PC-3 (cell line): ENCODE results near the gene TUBB4A. TPM values are rescaled to one million over a fixed set of nuclear protein-coding genes. Genes with fewer than 3 reads are reported as not detected.
A peak's percentile ranks its signal among the peaks of the same experiment; 100 is the strongest.
"Not testable (repeated sequence)": the region's sequence is repeated elsewhere in the genome, so short reads cannot be mapped to it uniquely, and the experiment has no call there.

ENCODE experiments used
- ATAC-seq: fragments of 200-7000 bp; cut with Tn5 transposase; 2 replicates; pipeline ENCODE4 v1.9.1; 2020; ENCODE audit warnings: mild to moderate bottlenecking, moderate library complexity
- Bru-seq: library from RNA; stranded (reverse); fragments of 400-500 nt; gene quantifications from one replicate; lab custom pipeline; 2021; lab: Mats Ljungman, UMichigan
- BruChase-seq, 2 experiments: library from RNA; stranded (reverse); fragments of 400-500 nt; gene quantifications; one replicate each; lab custom pipeline; 2021; lab: Mats Ljungman, UMichigan
- BruUV-seq: library from RNA; stranded (reverse); fragments of 400-500 nt; replicated peaks from 2 replicates; lab custom pipeline; 2021; lab: Mats Ljungman, UMichigan
- CTCF ChIA-PET: fragments of 300-600 bp; sonication (Branson Sonifier 250); formaldehyde crosslinking; loops from one replicate; lab custom pipeline; 2022; ENCODE audit warnings: antibody characterized with exemption; lab: Charles Lee
- POLR2A ChIA-PET: fragments of 300-600 bp; sonication (Branson Sonifier 250); formaldehyde crosslinking; loops from one replicate; lab custom pipeline; 2022; ENCODE audit warnings: antibody characterized with exemption; ENCODE audit not compliant: unreplicated experiment; lab: Charles Lee
- DNase-seq: peaks from one replicate; pipeline ENCODE4 v3.0.0-alpha.2; 2015
- H2AFZ ChIP-seq: fragments of 300-600 bp; sonication (generic); 2 replicates; pipeline ENCODE4 v1.6.0; 2016; ENCODE audit warnings: antibody characterized with exemption, low read length
- H3F3A ChIP-seq: fragments of 300-600 bp; sonication (generic); one replicate; pipeline ENCODE4 v1.6.0; 2017; ENCODE audit warnings: antibody characterized with exemption, low read length, control low read depth, mild to moderate bottlenecking; ENCODE audit not compliant: unreplicated experiment
- H3K27ac ChIP-seq: fragments of 300-600 bp; sonication (generic); 2 replicates; pipeline ENCODE4 v1.5.1; 2016; ENCODE audit warnings: mild to moderate bottlenecking, low read length
- H3K27me3 ChIP-seq: fragments of 300-600 bp; sonication (generic); 2 replicates; pipeline ENCODE4 v1.6.1; 2016; ENCODE audit warnings: low read length, mixed read lengths
- H3K36me3 ChIP-seq: fragments of 300-600 bp; sonication (generic); 2 replicates; pipeline ENCODE4 v1.6.1; 2016; ENCODE audit warnings: low read depth, mixed run types, low read length, mixed read lengths
- H3K4me1 ChIP-seq: fragments of 300-600 bp; sonication (generic); 2 replicates; pipeline ENCODE4 v1.5.1; 2016; ENCODE audit warnings: low read length; ENCODE audit not compliant: insufficient read depth
- H3K4me2 ChIP-seq: fragments of 300-600 bp; sonication (generic); 2 replicates; pipeline ENCODE4 v1.6.0; 2016; ENCODE audit warnings: low read length
- H3K4me3 ChIP-seq: fragments of 300-600 bp; sonication (generic); 2 replicates; pipeline ENCODE4 v1.5.1; 2016; ENCODE audit warnings: mild to moderate bottlenecking, low read length, mixed read lengths
- H3K79me2 ChIP-seq: fragments of 300-600 bp; sonication (generic); 2 replicates; pipeline ENCODE4 v1.6.1; 2017; ENCODE audit warnings: low read length, mixed read lengths
- H3K9ac ChIP-seq: fragments of 300-600 bp; sonication (generic); 2 replicates; pipeline ENCODE4 v1.6.0; 2016; ENCODE audit warnings: mild to moderate bottlenecking, low read length
- H3K9me2 ChIP-seq: fragments of 300-600 bp; sonication (generic); replicated peaks from 2 replicates; pipeline ENCODE4 v1.6.1; 2016; ENCODE audit warnings: mixed run types, low read length, mixed read lengths
- H3K9me3 ChIP-seq: fragments of 300-600 bp; sonication (generic); 2 replicates; pipeline ENCODE4 v1.6.1; 2016; ENCODE audit warnings: low read length, mixed read lengths
- H4K20me1 ChIP-seq: fragments of 300-600 bp; sonication (generic); 2 replicates; pipeline ENCODE4 v1.6.1; 2016; ENCODE audit warnings: low read length, mixed read lengths
- EZH2 ChIP-seq: fragments of 300-600 bp; sonication (generic); IDR thresholded peaks from one replicate; pipeline ENCODE4 v1.6.1; 2017; ENCODE audit warnings: antibody characterized with exemption, mild to moderate bottlenecking, low read length; ENCODE audit not compliant: unreplicated experiment
- EZH2phosphoT487 ChIP-seq: fragments of 300-600 bp; sonication (generic); IDR thresholded peaks from 2 replicates; pipeline ENCODE4 v1.6.1; 2018; ENCODE audit warnings: mild to moderate bottlenecking, antibody characterized with exemption, low read length, borderline replicate concordance
- intact Hi-C: fragments of 100-400 bp; cut with micrococcal nuclease; formaldehyde crosslinking; loops from 2 replicates; pipeline ENCODE4 v1.9.0; 2023
- long read RNA-seq: library from polyadenylated mRNA; unstranded; transcript quantifications from one replicate; pipeline ENCODE4 v2.0.0, GENCODE V29; 2021; ENCODE audit not compliant: unreplicated experiment
- total RNA-seq: library from RNA; depleted of rRNA; stranded (reverse); fragments of >200 nt; gene quantifications from 2 replicates; pipeline ENCODE4 v1.2.3, GENCODE V29; 2014; rRNA removed
- TF ChIP-seq, protein P1 (sequence below): fragments of 300-600 bp; sonication (generic); conservative IDR thresholded peaks from 2 replicates; pipeline ENCODE4 v1.5.1; 2017; ENCODE audit warnings: antibody characterized with exemption, low read depth, mild to moderate bottlenecking, low read length

TUBB4A gene
- 4.6 and 6.0 TPM in 2 replicates for total RNA-seq
- percentile 31 among the genes with signal in this experiment for Bru-seq, nascent RNA
- BruChase-seq, experiment 1, labeled RNA remaining after a 6-hour chase: percentile 38 among the genes with signal in this experiment
- BruChase-seq, experiment 2, labeled RNA remaining after a 2-hour chase: percentile 34 among the genes with signal in this experiment
- long read RNA-seq, partial matches to known transcripts: 0 of 4 reads
- long read RNA-seq, other reads (novel, unspliced or antisense): 1 of 4 reads

DNA sequence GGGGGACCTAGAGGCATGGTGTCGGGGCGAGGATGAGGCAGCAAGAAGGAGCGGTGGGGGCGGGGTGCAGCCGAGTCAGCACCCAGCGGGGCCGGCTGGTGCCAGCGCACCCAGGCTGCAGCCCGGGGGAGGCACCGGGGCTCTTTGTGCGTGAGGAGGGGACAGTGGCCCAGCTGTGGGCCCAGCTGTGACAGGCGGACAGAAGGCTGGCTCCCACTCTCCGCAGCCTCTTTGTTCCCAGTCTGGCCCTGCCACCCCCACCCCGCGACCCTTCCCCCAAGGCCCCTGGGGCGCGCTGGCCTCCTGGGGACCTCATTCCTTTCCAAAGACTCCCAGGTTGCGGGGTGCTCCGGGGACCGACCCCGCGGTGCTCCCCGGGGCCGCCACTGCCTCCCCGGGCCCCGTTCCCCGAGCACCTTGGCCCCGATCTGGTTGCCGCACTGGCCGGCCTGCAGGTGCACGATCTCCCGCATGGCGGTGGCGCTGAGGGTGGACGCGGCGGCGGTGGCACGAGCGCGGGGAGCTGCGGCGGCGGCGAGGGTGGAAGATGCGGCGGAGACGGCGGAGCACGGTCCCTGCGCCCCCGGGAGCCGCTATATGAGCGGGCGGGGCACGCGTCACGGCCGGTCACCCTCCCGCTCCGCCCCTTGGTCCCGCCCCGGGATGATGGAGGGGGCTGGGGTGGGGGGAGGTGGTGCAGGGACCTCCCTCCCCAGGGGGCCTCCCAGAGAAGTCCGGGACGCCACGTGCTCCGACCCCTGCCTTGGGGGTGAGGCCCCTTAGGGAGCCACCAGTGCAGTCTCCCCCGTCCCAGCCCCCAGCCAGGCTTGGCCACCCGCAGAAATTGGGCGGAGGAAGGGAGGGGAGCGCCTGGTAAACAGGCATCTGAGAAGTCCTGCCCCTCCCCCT is at the start of gene TUBB4A:
Gene TUBB4A, minus strand, starts transcription at position 570 of the 909 bp plus-strand sequence. Its CDS starts 97 bp downstream, at position 473.
- intact Hi-C loops: no loop called here
- Histone ChIP-seq H3K36me3 (no peaks in the 10 kb centered on the region), H3K9me3 (no peaks in the 10 kb centered on the region), H2AFZ (peak within 1 kb of the TSS; percentile 89), H3K4me3 (peak within 1 kb of the TSS; percentile 72), H3K27me3 (peaks cover 19% of the 10 kb centered on the region), H3K4me2 (peak within 1 kb of the TSS; percentile 96), H3K9me2 (no peaks in the 10 kb centered on the region), H4K20me1 (no peaks in the 10 kb centered on the region), H3K79me2 (no peaks in the 10 kb centered on the region), H3K9ac (no peak within 1 kb of the TSS), H3K4me1 (peaks cover 3% of the 10 kb centered on the region; the same call in 1 of the 2 replicates), H3K27ac (no peak within 1 kb of the TSS), H3F3A (no peaks in the 10 kb centered on the region)
- ChIA-PET CTCF (no interaction called here), POLR2A (no interaction called here)
- DNase-seq: peak; percentile 17
- peak; percentile 53 for ATAC-seq
- TF ChIP-seq EZH2 (no peak), EZH2phosphoT487 (no peak; the same call in 1 of the 2 replicates)
- TF ChIP-seq, protein P1, sequence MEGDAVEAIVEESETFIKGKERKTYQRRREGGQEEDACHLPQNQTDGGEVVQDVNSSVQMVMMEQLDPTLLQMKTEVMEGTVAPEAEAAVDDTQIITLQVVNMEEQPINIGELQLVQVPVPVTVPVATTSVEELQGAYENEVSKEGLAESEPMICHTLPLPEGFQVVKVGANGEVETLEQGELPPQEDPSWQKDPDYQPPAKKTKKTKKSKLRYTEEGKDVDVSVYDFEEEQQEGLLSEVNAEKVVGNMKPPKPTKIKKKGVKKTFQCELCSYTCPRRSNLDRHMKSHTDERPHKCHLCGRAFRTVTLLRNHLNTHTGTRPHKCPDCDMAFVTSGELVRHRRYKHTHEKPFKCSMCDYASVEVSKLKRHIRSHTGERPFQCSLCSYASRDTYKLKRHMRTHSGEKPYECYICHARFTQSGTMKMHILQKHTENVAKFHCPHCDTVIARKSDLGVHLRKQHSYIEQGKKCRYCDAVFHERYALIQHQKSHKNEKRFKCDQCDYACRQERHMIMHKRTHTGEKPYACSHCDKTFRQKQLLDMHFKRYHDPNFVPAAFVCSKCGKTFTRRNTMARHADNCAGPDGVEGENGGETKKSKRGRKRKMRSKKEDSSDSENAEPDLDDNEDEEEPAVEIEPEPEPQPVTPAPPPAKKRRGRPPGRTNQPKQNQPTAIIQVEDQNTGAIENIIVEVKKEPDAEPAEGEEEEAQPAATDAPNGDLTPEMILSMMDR: no peak
- BruUV-seq: no TSS peak

DNA sequence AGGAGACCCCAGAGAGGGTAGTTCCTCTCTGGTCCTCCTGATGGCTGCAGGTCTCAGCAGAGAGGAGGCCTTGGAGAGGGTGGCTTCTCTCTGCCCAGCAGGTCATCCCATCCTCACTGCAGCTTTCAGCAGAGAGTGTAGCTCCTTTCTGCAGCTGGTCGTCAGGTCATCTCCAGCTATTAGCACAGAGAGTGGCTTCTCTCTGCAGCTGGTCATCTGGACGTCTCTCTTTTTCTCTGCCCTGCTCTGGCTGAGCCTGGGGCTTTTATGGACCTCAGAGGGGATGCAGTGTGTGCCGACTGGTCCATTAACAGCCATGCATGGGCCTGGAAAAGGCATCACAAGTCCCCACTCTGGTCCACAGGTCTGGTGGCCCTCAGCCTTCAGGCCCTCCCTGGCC is 49.0 kb upstream of the TUBB4A start:
- TF ChIP-seq EZH2 (no peak), EZH2phosphoT487 (no peak)
- TF ChIP-seq, protein P1: no peak
- BruUV-seq: no TSS peak
- Histone ChIP-seq H2AFZ (no peak overlapping the region), H3K9ac (no peak overlapping the region), H4K20me1 (no peaks in the 10 kb centered on the region), H3K27me3 (no peaks in the 10 kb centered on the region), H3K9me2 (no peaks in the 10 kb centered on the region), H3K4me1 (no peaks in the 10 kb centered on the region), H3K79me2 (no peaks in the 10 kb centered on the region), H3K4me3 (no peak overlapping the region), H3K36me3 (no peaks in the 10 kb centered on the region), H3K4me2 (no peak overlapping the region), H3K27ac (no peak overlapping the region), H3F3A (no peaks in the 10 kb centered on the region), H3K9me3 (no peaks in the 10 kb centered on the region)
- ChIA-PET POLR2A (no interaction called here), CTCF (no interaction called here)
- DNase-seq (no peak), ATAC-seq (no peak)
- intact Hi-C loops: no loop called here

DNA sequence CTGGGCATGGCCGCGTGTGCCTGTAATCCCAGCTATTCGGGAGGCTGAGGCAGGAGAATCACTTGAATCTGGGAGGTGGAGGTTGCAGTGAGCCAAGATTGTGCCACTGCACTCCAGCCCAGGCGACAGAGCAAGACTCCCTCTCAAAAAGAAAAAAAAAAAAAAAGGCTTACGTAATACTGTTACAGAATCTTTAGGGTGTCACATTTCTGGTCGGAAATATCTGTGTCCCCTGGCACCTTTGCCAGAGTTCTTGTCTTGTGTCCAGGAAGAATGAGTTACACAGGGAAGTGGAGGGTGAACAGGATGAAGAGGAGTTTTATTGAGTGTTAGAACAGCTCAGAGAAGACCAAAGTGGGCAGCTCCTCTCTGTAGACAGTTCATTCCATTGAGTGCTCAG is 48.6 kb upstream of the TUBB4A start:
- H3K9me3 ChIP-seq, BruUV-seq, H2AFZ ChIP-seq, H3F3A ChIP-seq, H3K4me1 ChIP-seq, H3K27me3 ChIP-seq, H3K79me2 ChIP-seq, H3K4me3 ChIP-seq, H4K20me1 ChIP-seq, intact Hi-C loops, H3K4me2 ChIP-seq, H3K9ac ChIP-seq, H3K27ac ChIP-seq, H3K36me3 ChIP-seq, H3K9me2 ChIP-seq, POLR2A ChIA-PET: not testable (repeated sequence)
- ATAC-seq (peak; percentile 33; the same call in 1 of the 2 replicates), DNase-seq (peak; percentile 43)
- CTCF ChIA-PET: interaction anchor here (0.6 kb wide), 1 partner anchor 80 kb away, joined by 3 read pairs; no protein-coding TSS in a partner anchor
